GM12801 (cell line): ENCODE results near the gene TAMALIN.

Source experiments
- CTCF ChIP-seq: IDR thresholded peaks from one replicate; pipeline ENCODE4 v1.5.1; 2011; ENCODE audit warnings: control low read depth; ENCODE audit not compliant: insufficient read length; ENCODE audit errors: extremely low read depth

The TAMALIN gene

GRCh38 chr12:52049688-52050087 lies 42.9 kb downstream of the TAMALIN start:
- no peak for TF ChIP-seq CTCF

GRCh38 chr12:52050116-52050757 lies 43.5 kb downstream of the TAMALIN start:
- no peak for TF ChIP-seq CTCF

- no peak for TF ChIP-seq CTCF
Observed at GRCh38 chr12:52050758-52051541, 44.2 kb downstream of the TAMALIN start, which contains the start of gene NR4A1. Gene NR4A1, plus strand, starts transcription at chr12:52051442. Its CDS starts 2,887 bp downstream, at chr12:52054329.

- no peak for TF ChIP-seq CTCF
Observed at GRCh38 chr12:52052468-52053186, 45.9 kb downstream of the TAMALIN start.

GRCh38 chr12:52053536-52054209 lies 46.9 kb downstream of the TAMALIN start:
- no peak for TF ChIP-seq CTCF

GRCh38 chr12:52054231-52054832 lies 47.6 kb downstream of the TAMALIN start:
- no peak for TF ChIP-seq CTCF
